Large intestine (tissue), 12 donors: Measurements from ENCODE around the gene SPATA2L. TPM values are rescaled to one million over a fixed set of nuclear protein-coding genes. Genes with fewer than 3 reads are reported as not detected.

ENCODE experiments used
- DNase-seq, 2 donors: peaks; one replicate each; pipeline versions ENCODE4 v3.0.0 to v3.0.0-alpha.2; 2013
- H3K27ac ChIP-seq: one replicate; pipeline ENCODE4 v1.5.1; 2013; ENCODE audit warnings: low read length
- H3K27me3 ChIP-seq: 2 replicates; pipeline ENCODE4 v1.6.1; 2013; ENCODE audit warnings: low read length; ENCODE audit not compliant: control insufficient read depth, insufficient read depth
- H3K36me3 ChIP-seq: 2 replicates; pipeline ENCODE4 v1.6.1; 2013; ENCODE audit warnings: low read length; ENCODE audit not compliant: control insufficient read depth, insufficient read depth
- H3K4me1 ChIP-seq: one replicate; pipeline ENCODE4 v1.6.1; 2013; ENCODE audit warnings: low read length; ENCODE audit not compliant: control insufficient read depth, insufficient read depth
- H3K4me3 ChIP-seq: one replicate; pipeline ENCODE4 v1.5.1; 2013; ENCODE audit warnings: low read length
- H3K9me3 ChIP-seq: one replicate; pipeline ENCODE4 v1.6.1; 2013; ENCODE audit warnings: mild to moderate bottlenecking, low read depth, low read length, moderate library complexity; ENCODE audit not compliant: control insufficient read depth
- WGBS: methylation state at CpG from one replicate; pipeline ENCODE4 v1.1.5; 2013; ENCODE audit warnings: low lambda C conversion rate; ENCODE audit not compliant: insufficient coverage; 5-methylcytosine and 5-hydroxymethylcytosine counted together
- long read RNA-seq, 11 donors: transcript quantifications; one replicate each; lab custom pipeline, GENCODE V29; 2026
- polyA plus RNA-seq: library from polyadenylated mRNA; unstranded; fragments of 120-200 nt; gene quantifications from one replicate; pipeline ENCODE4 v1.2.1, GENCODE V29; 2013

SPATA2L gene, protein sequence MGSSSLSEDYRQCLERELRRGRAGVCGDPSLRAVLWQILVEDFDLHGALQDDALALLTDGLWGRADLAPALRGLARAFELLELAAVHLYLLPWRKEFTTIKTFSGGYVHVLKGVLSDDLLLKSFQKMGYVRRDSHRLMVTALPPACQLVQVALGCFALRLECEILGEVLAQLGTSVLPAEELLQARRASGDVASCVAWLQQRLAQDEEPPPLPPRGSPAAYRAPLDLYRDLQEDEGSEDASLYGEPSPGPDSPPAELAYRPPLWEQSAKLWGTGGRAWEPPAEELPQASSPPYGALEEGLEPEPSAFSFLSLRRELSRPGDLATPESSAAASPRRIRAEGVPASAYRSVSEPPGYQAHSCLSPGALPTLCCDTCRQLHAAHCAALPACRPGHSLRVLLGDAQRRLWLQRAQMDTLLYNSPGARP
- polyA plus RNA-seq, result 18.7 TPM
- long read RNA-seq, donor 1, partial matches to known transcripts, result 8 of 12 reads
- long read RNA-seq, donor 1, other reads (novel, unspliced or antisense), result 0 of 12 reads
- long read RNA-seq, donor 2, transcript SPATA2L-201 (3 exons, 2,335 nt), result major isoform, 7 of 12 reads
- long read RNA-seq, donor 2, transcript SPATA2L-203 (3 exons, 692 nt), result minor isoform, 5 of 12 reads
- long read RNA-seq, donor 2, partial matches to known transcripts, result 0 of 12 reads
- long read RNA-seq, donor 2, other reads (novel, unspliced or antisense), result 0 of 12 reads
- long read RNA-seq, donor 3, result 0 reads
- long read RNA-seq, donor 4, partial matches to known transcripts, result 0 of 1 reads
- long read RNA-seq, donor 4, other reads (novel, unspliced or antisense), result 0 of 1 reads
- long read RNA-seq, donor 5, partial matches to known transcripts, result 0 of 1 reads
- long read RNA-seq, donor 5, other reads (novel, unspliced or antisense), result 0 of 1 reads
- long read RNA-seq, donor 6, partial matches to known transcripts, result 0 of 5 reads
- long read RNA-seq, donor 6, other reads (novel, unspliced or antisense), result 0 of 5 reads
- long read RNA-seq, donor 7, partial matches to known transcripts, result 0 of 4 reads
- long read RNA-seq, donor 7, other reads (novel, unspliced or antisense), result 0 of 4 reads
- long read RNA-seq, donor 8, partial matches to known transcripts, result 0 of 1 reads
- long read RNA-seq, donor 8, other reads (novel, unspliced or antisense), result 0 of 1 reads
- long read RNA-seq, donor 9, partial matches to known transcripts, result 0 of 5 reads
- long read RNA-seq, donor 9, other reads (novel, unspliced or antisense), result 0 of 5 reads
- long read RNA-seq, donor 10, transcript SPATA2L-201 (3 exons, 2,335 nt), result major isoform, 9 of 16 reads
- long read RNA-seq, donor 10, transcript SPATA2L-203 (3 exons, 692 nt), result minor isoform, 7 of 16 reads
- long read RNA-seq, donor 10, partial matches to known transcripts, result 0 of 16 reads
- long read RNA-seq, donor 10, other reads (novel, unspliced or antisense), result 0 of 16 reads
- long read RNA-seq, donor 11, transcript SPATA2L-201 (3 exons, 2,335 nt), result major isoform, 5 of 5 reads
- long read RNA-seq, donor 11, partial matches to known transcripts, result 0 of 5 reads
- long read RNA-seq, donor 11, other reads (novel, unspliced or antisense), result 0 of 5 reads

DNA sequence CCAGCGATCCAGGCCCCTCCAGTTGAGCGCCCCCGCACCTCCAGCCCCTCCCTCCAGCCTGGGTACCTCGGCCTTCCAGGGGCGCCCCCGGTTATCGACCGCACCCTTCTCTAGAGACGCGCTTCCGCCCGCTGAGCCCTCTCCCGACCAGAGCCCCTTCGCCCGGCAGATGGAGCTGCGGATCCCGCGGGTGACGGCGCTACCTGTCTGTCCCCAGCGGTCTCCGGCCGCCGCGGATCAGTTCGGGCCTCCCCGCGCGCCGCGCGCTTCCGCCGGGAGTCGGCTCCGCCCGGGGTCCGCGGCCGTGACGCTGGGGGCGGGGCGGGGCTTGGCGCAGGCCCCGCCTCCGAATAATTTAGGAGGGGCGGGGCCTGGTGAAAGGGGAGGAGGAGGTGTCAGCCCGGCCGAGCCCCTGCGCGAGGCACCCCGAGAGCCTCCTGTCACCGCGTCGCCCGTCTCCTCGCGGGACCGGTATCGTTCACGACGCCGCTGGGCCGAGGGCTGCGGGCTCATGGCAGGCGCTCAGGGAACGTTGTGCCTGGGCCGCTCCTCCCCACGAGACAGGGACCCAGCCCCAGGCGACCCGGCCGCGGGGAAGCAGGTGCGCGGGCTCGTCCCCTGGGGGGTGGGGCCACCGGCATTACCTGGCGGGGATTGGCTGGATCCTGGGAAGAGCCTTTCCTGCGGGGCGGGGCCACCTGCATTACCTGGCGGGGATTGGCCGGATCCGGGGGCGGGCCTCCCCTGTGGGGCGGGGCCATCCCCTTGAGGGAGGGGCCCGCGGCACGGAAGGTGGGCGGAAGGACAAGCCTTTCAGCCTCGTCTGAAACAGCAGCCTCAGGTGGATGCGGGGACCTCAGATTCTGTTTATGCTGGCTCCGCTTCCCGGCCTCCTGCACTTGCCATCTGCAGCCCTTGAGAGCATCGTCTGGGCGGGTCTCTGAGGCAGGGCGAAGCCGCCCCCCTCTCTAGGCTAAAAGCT lies at the start of gene SPATA2L:
Gene SPATA2L, minus strand, starts transcription at position 281 of the 982 bp plus-strand sequence. CDS start 473 bp downstream, outside the sequence.
- WGBS, result no CpG with 5 or more reads among the region's 97 CpGs
- H3K4me1 ChIP-seq, result peaks cover 14% of the 10 kb centered on the region
- peak within 1 kb of the TSS; percentile 96 for H3K27ac ChIP-seq
- peaks cover 22% of the 10 kb centered on the region for H3K36me3 ChIP-seq
- DNase-seq, result peak; percentile 95 to 98
- peak within 1 kb of the TSS; percentile 89 for H3K4me3 ChIP-seq
- H3K27me3 ChIP-seq, result no peaks in the 10 kb centered on the region
- H3K9me3 ChIP-seq, result peaks cover 3% of the 10 kb centered on the region

DNA sequence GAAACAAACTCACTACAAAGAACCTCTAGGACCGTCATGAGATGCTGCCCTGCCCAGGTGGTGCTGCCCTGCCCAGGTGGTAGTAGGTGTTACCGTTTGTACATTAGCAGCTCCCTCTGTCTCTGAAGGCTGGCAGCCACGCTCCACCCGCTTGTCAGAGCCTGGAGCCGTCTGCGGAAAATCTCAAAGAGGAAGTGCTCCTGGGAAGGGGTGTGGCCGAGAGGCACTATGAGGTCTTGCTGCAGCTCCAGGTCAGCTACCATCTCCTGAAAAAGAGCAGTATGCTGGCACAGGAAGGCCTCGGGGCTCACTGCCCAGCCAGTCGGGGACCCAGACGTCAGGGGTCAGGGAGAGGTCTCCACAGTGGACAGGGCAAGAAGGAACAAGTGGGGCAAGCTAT lies 48.1 kb upstream of the SPATA2L start:
- Histone ChIP-seq H3K36me3 (peaks cover 52% of the 10 kb centered on the region), H3K9me3 (no peaks in the 10 kb centered on the region), H3K4me1 (no peaks in the 10 kb centered on the region), H3K27ac (no peak overlapping the region), H3K27me3 (no peaks in the 10 kb centered on the region), H3K4me3 (no peak overlapping the region)
- WGBS, result no CpG with 5 or more reads among the region's 10 CpGs
- DNase-seq, result no peak

DNA sequence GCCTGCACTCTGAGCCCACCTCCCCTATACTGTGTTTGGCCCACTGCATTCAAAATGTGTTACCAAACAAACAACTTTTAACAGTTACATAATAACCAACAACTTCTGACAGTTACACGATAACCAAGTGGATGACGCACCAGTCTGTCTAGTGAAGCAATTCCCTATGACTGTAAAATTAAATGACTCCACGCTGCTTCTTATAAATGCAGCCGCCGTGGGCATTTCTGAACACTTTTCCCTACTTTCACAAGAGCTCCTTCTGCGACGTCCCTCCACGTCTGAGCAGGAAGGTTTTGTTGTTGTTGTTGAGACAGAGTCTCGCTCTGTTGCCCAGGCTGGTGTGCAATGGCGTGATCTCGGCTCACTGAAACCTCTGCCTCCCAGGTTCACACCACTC lies 47.4 kb upstream of the SPATA2L start:
- Histone ChIP-seq H3K4me3 (no peak overlapping the region), H3K4me1 (no peaks in the 10 kb centered on the region), H3K36me3 (peaks cover 58% of the 10 kb centered on the region), H3K27me3 (no peaks in the 10 kb centered on the region), H3K27ac (no peak overlapping the region), H3K9me3 (no peaks in the 10 kb centered on the region)
- WGBS, result 85% methylated on average over 4 of the region's 11 CpGs
- DNase-seq, result no peak

DNA sequence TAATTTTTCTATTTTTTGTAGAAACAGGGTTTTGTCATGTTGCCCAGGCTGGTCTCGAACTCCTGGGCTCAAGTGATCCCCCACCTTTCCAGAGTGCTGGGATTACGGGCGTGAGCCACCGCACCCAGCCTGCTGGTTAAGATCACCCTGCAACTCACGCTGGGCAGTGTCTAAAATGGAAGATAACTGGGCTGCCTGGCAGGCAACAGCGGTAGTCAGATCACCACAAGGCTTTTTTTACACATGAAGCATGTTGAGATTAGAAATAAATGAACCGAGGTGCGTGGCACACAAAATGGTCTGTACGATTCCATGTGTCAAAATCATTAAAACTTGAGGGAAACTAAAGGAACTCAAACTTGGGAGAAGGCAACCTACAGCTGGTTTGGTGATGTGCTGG lies 46.6 kb upstream of the SPATA2L start:
- H3K27me3 ChIP-seq, result no peaks in the 10 kb centered on the region
- H3K4me1 ChIP-seq, result no peaks in the 10 kb centered on the region
- H3K36me3 ChIP-seq, result peaks cover 57% of the 10 kb centered on the region
- DNase-seq, result no peak
- 100% methylated on average over 2 of the region's 9 CpGs for WGBS
- no peaks in the 10 kb centered on the region for H3K9me3 ChIP-seq
- no peak overlapping the region for H3K4me3 ChIP-seq
- no peak overlapping the region for H3K27ac ChIP-seq

DNA sequence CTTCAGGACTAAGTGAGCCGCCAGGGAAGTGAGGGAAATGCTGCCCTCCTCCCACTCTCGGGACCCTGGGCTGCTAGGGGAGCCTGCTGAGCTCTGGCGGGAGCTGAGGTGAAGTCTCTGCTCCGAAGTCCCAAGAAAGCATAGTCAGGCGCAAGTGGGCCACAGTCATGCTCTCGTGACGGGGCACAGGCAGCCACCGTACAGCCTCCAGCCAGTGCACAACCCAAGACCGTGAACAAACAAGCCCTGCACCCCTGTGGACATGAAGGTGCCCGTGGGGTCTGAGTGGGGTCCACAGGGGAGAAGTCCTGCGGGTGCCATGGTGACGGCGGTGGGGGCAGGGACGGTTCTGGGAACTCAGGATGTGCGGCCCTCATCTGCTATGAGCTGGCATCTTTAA lies 44.5 kb upstream of the SPATA2L start:
- no CpG with 5 or more reads among the region's 15 CpGs for WGBS
- no peak for DNase-seq
- no peak overlapping the region for H3K4me3 ChIP-seq
- no peak overlapping the region for H3K27ac ChIP-seq
- H3K4me1 ChIP-seq, result no peaks in the 10 kb centered on the region
- H3K27me3 ChIP-seq, result no peaks in the 10 kb centered on the region
- peaks cover 67% of the 10 kb centered on the region for H3K36me3 ChIP-seq
- H3K9me3 ChIP-seq, result no peaks in the 10 kb centered on the region

DNA sequence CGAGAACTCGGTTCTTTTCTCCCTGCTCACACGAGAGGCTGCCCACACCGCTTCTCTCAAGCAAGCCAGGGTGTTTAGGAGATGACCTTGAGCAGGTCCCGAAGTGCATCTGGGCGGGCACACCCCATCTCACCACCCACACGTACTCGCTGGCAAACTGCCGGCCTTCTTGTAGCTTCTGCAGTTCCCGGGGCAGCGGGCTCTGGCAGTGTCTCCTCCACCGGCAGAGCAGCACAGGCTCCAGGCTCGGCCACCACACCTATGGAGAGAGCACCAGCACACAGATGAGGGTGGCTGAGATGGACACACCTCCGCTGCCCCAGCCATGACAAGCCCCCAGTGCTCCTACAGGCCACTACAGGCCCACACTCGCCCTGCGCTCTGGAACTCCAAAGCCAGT lies 43.3 kb upstream of the SPATA2L start:
- WGBS, result no CpG with 5 or more reads among the region's 16 CpGs
- H3K27me3 ChIP-seq, result no peaks in the 10 kb centered on the region
- DNase-seq, result no peak
- no peak overlapping the region for H3K27ac ChIP-seq
- H3K9me3 ChIP-seq, result no peaks in the 10 kb centered on the region
- peaks cover 75% of the 10 kb centered on the region for H3K36me3 ChIP-seq
- H3K4me1 ChIP-seq, result no peaks in the 10 kb centered on the region
- no peak overlapping the region for H3K4me3 ChIP-seq

DNA sequence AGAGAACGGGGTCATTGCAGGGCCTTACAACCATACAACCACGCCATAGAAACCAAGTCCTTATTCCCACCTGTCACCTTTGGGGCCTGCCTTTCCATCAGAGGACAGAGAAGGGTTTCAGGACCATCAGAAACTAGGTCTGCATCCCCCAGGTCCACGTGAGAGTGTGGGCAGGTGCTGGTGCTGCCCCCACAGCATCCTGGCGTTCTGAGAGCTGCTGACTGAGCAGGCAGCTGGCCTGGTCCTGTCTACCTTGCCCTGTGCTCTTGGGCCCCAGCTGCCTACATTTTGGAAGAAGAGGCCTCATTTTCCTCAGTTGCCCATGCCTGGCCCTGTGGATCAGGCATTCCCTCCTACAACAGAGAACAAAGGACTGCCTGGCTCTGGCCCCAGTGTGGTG lies 41.4 kb upstream of the SPATA2L start:
- no CpG with 5 or more reads among the region's 4 CpGs for WGBS
- H3K4me3 ChIP-seq, result no peak overlapping the region
- no peak for DNase-seq
- H3K36me3 ChIP-seq, result peaks cover 77% of the 10 kb centered on the region
- H3K9me3 ChIP-seq, result no peaks in the 10 kb centered on the region
- no peaks in the 10 kb centered on the region for H3K27me3 ChIP-seq
- H3K4me1 ChIP-seq, result no peaks in the 10 kb centered on the region
- no peak overlapping the region for H3K27ac ChIP-seq

DNA sequence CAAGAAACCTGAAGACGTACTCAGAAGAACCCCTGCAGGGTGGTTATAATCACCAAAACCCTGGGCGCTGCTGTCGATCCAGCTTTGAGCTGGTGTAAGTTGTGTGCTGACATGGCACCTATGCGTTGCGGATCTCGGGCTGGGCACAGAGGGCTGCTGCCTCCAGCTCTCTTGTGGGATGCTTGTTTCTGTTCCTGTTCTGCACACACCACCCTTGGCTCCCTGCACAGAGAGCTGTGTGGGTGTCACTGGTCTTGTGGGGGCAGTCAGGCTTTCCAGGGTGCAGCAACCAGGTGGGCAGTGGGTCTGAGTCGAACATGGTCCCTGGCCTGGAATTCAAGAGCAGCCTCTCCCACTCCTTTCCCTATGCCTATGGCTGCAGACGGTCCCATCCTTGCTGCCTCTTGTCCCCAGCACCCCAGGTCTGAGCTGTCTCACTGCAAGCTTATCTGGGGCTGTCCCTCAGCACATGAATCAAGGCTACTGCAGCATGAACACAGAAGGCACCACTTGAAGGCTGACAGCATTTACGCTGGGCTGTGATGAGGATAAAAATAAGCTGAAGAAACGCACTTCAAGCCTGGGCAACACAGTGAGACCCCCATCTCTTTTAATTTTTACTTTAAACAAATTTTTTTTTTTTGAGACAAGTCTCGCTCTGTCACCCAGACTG lies 40.0 kb upstream of the SPATA2L start:
- Histone ChIP-seq H3K4me1 (no peaks in the 10 kb centered on the region), H3K9me3 (no peaks in the 10 kb centered on the region), H3K27me3 (no peaks in the 10 kb centered on the region), H3K4me3 (no peak overlapping the region), H3K27ac (no peak overlapping the region), H3K36me3 (peaks cover 79% of the 10 kb centered on the region)
- no peak for DNase-seq
- 100% methylated on average over 1 of the region's 11 CpGs for WGBS
